ENCODE data around the gene DHX29.

Gene DHX29

GRCh38 chr5:55316837-55317236, 9.3 kb upstream of the DHX29 start:
- no peak for DNase-seq (ENCODE audit: low spot score)

GRCh38 chr5:55316289-55316688, 8.8 kb upstream of the DHX29 start:
- DNase-seq (ENCODE audit: low spot score), result no peak

- DNase-seq (ENCODE audit: low spot score), result no peak
Measured at GRCh38 chr5:55313870-55314617, 6.5 kb upstream of the DHX29 start.

GRCh38 chr5:55308254-55308836, 851 bp upstream of the DHX29 start:
- DNase-seq (ENCODE audit: low spot score), result peak; percentile 5

GRCh38 chr5:55306641-55307382, 682 bp downstream of the DHX29 start:
- no peak for DNase-seq (ENCODE audit: low spot score)

- DNase-seq (ENCODE audit: low spot score), result no peak
Measured at GRCh38 chr5:55305345-55305744, 2.1 kb downstream of the DHX29 start.

- DNase-seq (ENCODE audit: low spot score), result no peak
Measured at GRCh38 chr5:55304584-55304983, 2.9 kb downstream of the DHX29 start.

GRCh38 chr5:55303238-55303690, 4.2 kb downstream of the DHX29 start:
- no peak for DNase-seq (ENCODE audit: low spot score)

- no peak for DNase-seq (ENCODE audit: low spot score)
Measured at GRCh38 chr5:55300890-55301289, 6.6 kb downstream of the DHX29 start.

GRCh38 chr5:55294935-55295334, 12.6 kb downstream of the DHX29 start:
- DNase-seq (ENCODE audit: low spot score), result no peak

- DNase-seq (ENCODE audit: low spot score), result no peak
Measured at GRCh38 chr5:55290991-55291390, 16.5 kb downstream of the DHX29 start.

GRCh38 chr5:55289808-55290207, 17.7 kb downstream of the DHX29 start:
- no peak for DNase-seq (ENCODE audit: low spot score)

GRCh38 chr5:55286411-55286933, 21.0 kb downstream of the DHX29 start:
- no peak for DNase-seq (ENCODE audit: low spot score)

- no peak for DNase-seq (ENCODE audit: low spot score)
Measured at GRCh38 chr5:55278778-55279177, 28.7 kb downstream of the DHX29 start.

GRCh38 chr5:55276771-55277170, 30.7 kb downstream of the DHX29 start:
- DNase-seq (ENCODE audit: low spot score), result no peak

GRCh38 chr5:55258339-55258738, 49.2 kb downstream of the DHX29 start:
- DNase-seq (ENCODE audit: low spot score), result no peak

GRCh38 chr5:55254802-55255201, 52.7 kb downstream of the DHX29 start:
- DNase-seq (ENCODE audit: low spot score), result no peak

- no peak for DNase-seq (ENCODE audit: low spot score)
Measured at GRCh38 chr5:55250064-55250463, 57.4 kb downstream of the DHX29 start.

GRCh38 chr5:55241746-55242145, 65.7 kb downstream of the DHX29 start:
- no peak for DNase-seq (ENCODE audit: low spot score)

GRCh38 chr5:55236800-55237199, 70.7 kb downstream of the DHX29 start:
- DNase-seq (ENCODE audit: low spot score), result no peak

GRCh38 chr5:55234121-55234700, 73.3 kb downstream of the DHX29 start:
- no peak for DNase-seq (ENCODE audit: low spot score)

Data from CD4-positive, alpha-beta T cell treated with Interleukin-6 at 100 ng/mL for 8 hours (primary cell).